DND-41 (cell line): ENCODE measurements around the gene SMURF1.

Experiments used
- ATAC-seq: fragments of 200-7000 bp; cut with Tn5 transposase; 3 replicates; pipeline ENCODE4 v1.9.1; 2021; ENCODE audit warnings: low read depth; ENCODE audit not compliant: insufficient read depth
- DNase-seq: peaks from one replicate; pipeline ENCODE4 v3.0.0-alpha.2; 2020
- H2AFZ ChIP-seq: 2 replicates; pipeline ENCODE4 v1.6.0; 2012; ENCODE audit warnings: low read depth, low read length
- H3K27ac ChIP-seq: 2 replicates; pipeline ENCODE4 v1.5.1; 2012; ENCODE audit warnings: low read length, inconsistent platforms
- H3K27me3 ChIP-seq: fragments of 200-600 bp; sonication (generic); 2 replicates; pipeline ENCODE4 v1.6.0; 2012; ENCODE audit warnings: low read length, mild to moderate bottlenecking, inconsistent platforms; ENCODE audit not compliant: insufficient read depth, poor library complexity
- H3K36me3 ChIP-seq: 2 replicates; pipeline ENCODE4 v1.5.1; 2012; ENCODE audit warnings: low read length, inconsistent platforms; ENCODE audit not compliant: insufficient read depth
- H3K4me1 ChIP-seq: 2 replicates; pipeline ENCODE4 v1.5.1; 2012; ENCODE audit warnings: mild to moderate bottlenecking, low read length; ENCODE audit not compliant: insufficient read depth
- H3K4me2 ChIP-seq: 2 replicates; pipeline ENCODE4 v1.6.0; 2012; ENCODE audit warnings: mild to moderate bottlenecking, moderate library complexity, low read length, inconsistent platforms; ENCODE audit not compliant: insufficient read depth
- H3K4me3 ChIP-seq, 2 experiments: fragments of 200-600 bp in 1 of 2; shearing (Covaris generic) in 1 of 2; 2 replicates each; pipeline ENCODE4 v1.5.1; 2012 to 2016; ENCODE audit warnings: inconsistent platforms in 2 of 2, low read length in 2 of 2, mild to moderate bottlenecking in 2 of 2, low read depth in 1 of 2, moderate library complexity in 1 of 2
- H3K79me2 ChIP-seq: 2 replicates; pipeline ENCODE4 v1.6.0; 2012; ENCODE audit warnings: low read length, inconsistent platforms; ENCODE audit not compliant: insufficient read depth
- H3K9ac ChIP-seq: 2 replicates; pipeline ENCODE4 v1.6.0; 2012; ENCODE audit warnings: low read depth, mild to moderate bottlenecking, inconsistent platforms, low read length, moderate library complexity
- H3K9me3 ChIP-seq: 2 replicates; pipeline ENCODE4 v1.5.1; 2012; ENCODE audit warnings: low read length, moderate library complexity, mild to moderate bottlenecking, inconsistent platforms; ENCODE audit not compliant: insufficient read depth, severe bottlenecking
- H4K20me1 ChIP-seq: 2 replicates; pipeline ENCODE4 v1.6.0; 2012; ENCODE audit warnings: low read length; ENCODE audit not compliant: insufficient read depth
- EZH2 ChIP-seq: IDR thresholded peaks from 3 replicates; pipeline ENCODE4 v1.6.1; 2012; ENCODE audit warnings: borderline replicate concordance, low read depth, mild to moderate bottlenecking, moderate library complexity, low read length, inconsistent platforms; ENCODE audit not compliant: severe bottlenecking
- TF ChIP-seq, protein P1 (sequence below): IDR thresholded peaks from 2 replicates; pipeline ENCODE4 v1.5.1; 2012; ENCODE audit warnings: borderline replicate concordance, low read length, moderate library complexity, mild to moderate bottlenecking; ENCODE audit not compliant: poor library complexity, severe bottlenecking; ENCODE audit errors: extremely low read depth

SMURF1 gene

DNA sequence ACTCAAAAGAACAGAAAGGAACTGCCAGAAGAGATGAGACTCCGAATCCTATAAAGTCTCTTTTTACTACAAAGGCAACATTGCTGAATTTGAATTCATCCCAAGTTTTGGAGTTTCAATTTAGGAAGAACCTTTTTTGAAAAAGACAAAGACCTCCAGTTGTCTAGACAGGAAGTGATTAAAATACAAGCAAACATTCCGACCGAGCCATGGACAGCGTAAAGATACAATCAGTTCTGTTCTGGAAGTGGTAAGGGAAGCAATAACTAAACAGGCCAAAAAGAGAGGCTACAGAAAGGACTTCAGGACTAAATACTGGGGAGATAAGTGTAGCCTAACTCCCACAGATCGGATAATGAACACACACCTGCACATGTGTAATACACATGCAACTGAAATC is 101.0 kb downstream of the SMURF1 start:
- Histone ChIP-seq H3K4me1 (no peaks in the 10 kb centered on the region), H3K9ac (no peak overlapping the region), H3K79me2 (no peaks in the 10 kb centered on the region), H3K9me3 (no peaks in the 10 kb centered on the region), H3K27me3 (no peaks in the 10 kb centered on the region), H4K20me1 (peaks cover 2% of the 10 kb centered on the region; the same call in 1 of the 2 replicates), H2AFZ (no peak overlapping the region), H3K27ac (no peak overlapping the region), H3K36me3 (peaks cover 87% of the 10 kb centered on the region), H3K4me3 (no peak overlapping the region), H3K4me2 (no peak overlapping the region)
- TF ChIP-seq, protein P1, sequence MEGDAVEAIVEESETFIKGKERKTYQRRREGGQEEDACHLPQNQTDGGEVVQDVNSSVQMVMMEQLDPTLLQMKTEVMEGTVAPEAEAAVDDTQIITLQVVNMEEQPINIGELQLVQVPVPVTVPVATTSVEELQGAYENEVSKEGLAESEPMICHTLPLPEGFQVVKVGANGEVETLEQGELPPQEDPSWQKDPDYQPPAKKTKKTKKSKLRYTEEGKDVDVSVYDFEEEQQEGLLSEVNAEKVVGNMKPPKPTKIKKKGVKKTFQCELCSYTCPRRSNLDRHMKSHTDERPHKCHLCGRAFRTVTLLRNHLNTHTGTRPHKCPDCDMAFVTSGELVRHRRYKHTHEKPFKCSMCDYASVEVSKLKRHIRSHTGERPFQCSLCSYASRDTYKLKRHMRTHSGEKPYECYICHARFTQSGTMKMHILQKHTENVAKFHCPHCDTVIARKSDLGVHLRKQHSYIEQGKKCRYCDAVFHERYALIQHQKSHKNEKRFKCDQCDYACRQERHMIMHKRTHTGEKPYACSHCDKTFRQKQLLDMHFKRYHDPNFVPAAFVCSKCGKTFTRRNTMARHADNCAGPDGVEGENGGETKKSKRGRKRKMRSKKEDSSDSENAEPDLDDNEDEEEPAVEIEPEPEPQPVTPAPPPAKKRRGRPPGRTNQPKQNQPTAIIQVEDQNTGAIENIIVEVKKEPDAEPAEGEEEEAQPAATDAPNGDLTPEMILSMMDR: no peak
- TF ChIP-seq EZH2: no peak
- DNase-seq (no peak), ATAC-seq (no peak)

DNA sequence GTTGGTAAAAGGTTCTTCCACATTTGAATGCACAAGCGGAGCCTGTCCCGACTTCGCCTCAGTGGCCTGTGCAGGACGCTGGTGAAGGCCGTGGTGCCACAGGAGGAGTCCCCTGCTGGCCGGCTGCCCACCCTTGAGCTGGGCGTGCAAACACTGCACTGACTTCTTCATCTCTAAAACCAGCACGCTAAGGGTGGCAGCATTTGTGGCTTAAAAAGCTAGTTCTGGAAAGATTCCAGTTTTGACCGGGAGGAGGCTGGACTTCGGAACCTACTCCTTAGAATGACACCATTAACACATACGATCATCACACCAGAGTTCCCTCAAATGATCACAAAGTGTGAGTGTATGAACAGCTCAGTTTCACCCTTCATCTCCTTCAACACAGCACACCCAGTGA is 102.4 kb downstream of the SMURF1 start:
- no peaks in the 10 kb centered on the region for H3K9me3 ChIP-seq
- H3K27me3 ChIP-seq: no peaks in the 10 kb centered on the region
- H3K9ac ChIP-seq: no peak overlapping the region
- no peak overlapping the region for H3K27ac ChIP-seq
- H3K4me2 ChIP-seq: no peak overlapping the region
- H3K4me3 ChIP-seq: no peak overlapping the region
- H2AFZ ChIP-seq: no peak overlapping the region
- DNase-seq (no peak), ATAC-seq (no peak)
- TF ChIP-seq, protein P1: no peak
- no peak for TF ChIP-seq EZH2
- no peaks in the 10 kb centered on the region for H3K79me2 ChIP-seq
- no peaks in the 10 kb centered on the region for H3K4me1 ChIP-seq
- peaks cover 2% of the 10 kb centered on the region; the same call in 1 of the 2 replicates for H4K20me1 ChIP-seq
- H3K36me3 ChIP-seq: peaks cover 87% of the 10 kb centered on the region

DNA sequence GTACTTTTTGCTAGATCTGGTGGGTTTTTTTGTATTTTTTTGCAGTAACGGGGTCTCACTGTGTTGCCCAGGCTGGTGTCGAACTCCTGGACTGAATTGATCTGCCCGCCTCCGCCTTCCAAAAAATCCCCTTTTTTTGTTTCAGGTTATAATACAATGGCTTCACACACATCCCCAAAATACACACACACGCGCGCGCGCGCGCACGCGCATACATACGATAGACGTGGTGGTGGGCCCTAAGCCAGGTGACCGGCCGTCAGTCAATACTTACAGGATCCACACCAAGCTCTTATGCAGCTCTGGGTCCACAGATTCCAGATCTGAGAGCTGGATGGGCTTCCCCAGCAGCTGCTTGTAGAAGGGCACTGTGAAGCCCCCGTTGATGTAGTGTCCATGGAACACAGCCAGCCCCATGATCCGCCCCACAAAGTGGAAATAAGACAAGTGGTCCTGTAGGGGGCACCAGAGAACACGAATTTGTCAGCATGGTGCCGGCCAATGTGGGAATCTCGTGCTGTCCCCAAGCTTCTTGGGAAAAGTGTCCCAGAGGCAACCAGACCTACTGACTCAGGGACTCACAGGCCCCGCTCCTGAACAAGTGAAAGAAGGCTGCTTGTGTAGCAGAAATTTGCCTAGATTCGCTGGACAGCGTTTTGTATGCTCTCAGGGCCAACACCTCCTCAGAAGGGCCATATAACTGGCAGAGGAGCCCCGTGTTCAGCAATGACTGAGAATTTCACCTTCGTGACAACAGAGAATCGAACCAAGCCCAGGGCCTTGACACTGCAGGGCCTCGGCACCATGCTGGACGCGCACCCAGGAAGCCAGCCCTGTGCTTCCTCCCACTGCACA is 103.6 kb downstream of the SMURF1 start:
- H3K4me2 ChIP-seq: no peak overlapping the region
- H3K27ac ChIP-seq: no peak overlapping the region
- no peaks in the 10 kb centered on the region for H3K9me3 ChIP-seq
- TF ChIP-seq EZH2: no peak
- TF ChIP-seq, protein P1: peak; percentile 83
- H3K9ac ChIP-seq: no peak overlapping the region
- ATAC-seq (peak; percentile 85), DNase-seq (peak; percentile 66)
- no peaks in the 10 kb centered on the region for H3K27me3 ChIP-seq
- peaks cover 90% of the 10 kb centered on the region for H3K36me3 ChIP-seq
- H4K20me1 ChIP-seq: peaks cover 6% of the 10 kb centered on the region; the same call in 1 of the 2 replicates
- H3K79me2 ChIP-seq: no peaks in the 10 kb centered on the region
- no peak overlapping the region for H2AFZ ChIP-seq
- no peaks in the 10 kb centered on the region for H3K4me1 ChIP-seq
- H3K4me3 ChIP-seq: no peak overlapping the region
